HG02840 (cell line): ENCODE results near the gene CIAO2B.

ENCODE experiments used
- ATAC-seq: cut with Tn5 transposase; IDR thresholded peaks from one replicate; pipeline ENCODE4 v1.9.1; 2021; ENCODE audit warnings: mild to moderate bottlenecking, moderate library complexity, moderate number of reproducible peaks; ENCODE audit not compliant: unreplicated experiment, low FRiP score

The CIAO2B gene

DNA sequence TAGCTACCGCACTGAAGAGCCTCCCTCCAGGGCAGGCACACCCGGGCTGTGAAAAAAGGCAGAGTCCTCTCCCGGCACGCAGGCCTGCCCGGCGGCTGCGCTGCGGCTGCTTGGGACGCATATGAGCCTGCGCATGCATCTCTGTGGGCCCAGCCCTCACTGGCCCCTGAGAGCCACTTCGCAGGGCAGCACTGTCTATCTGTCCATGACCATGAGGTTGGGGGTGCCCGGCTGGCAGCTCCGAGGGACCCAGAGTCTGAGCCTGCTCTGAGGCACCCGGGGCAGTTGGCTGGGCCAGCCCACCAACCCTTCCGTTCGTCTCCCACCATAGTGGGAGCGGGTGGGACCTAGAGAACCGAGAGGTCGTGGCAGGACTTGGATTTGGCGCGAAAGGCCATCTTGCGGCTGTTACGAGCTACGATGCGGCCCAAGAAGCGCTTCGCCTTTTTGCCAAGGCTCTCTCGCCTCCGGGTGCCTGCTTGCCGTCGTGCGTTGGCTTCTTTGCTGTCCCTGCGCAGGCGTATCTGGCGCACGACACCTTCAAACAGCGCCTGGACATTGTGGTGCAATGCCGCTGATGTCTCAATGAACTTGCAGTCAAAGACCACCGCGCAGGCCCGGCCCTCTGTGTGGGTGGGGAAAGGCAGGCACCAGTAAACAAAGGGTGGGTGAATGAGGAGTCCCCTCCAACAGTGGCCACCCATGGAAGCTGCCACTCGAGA lies 12.3 kb downstream of the CIAO2B start:
- no peak for ATAC-seq

DNA sequence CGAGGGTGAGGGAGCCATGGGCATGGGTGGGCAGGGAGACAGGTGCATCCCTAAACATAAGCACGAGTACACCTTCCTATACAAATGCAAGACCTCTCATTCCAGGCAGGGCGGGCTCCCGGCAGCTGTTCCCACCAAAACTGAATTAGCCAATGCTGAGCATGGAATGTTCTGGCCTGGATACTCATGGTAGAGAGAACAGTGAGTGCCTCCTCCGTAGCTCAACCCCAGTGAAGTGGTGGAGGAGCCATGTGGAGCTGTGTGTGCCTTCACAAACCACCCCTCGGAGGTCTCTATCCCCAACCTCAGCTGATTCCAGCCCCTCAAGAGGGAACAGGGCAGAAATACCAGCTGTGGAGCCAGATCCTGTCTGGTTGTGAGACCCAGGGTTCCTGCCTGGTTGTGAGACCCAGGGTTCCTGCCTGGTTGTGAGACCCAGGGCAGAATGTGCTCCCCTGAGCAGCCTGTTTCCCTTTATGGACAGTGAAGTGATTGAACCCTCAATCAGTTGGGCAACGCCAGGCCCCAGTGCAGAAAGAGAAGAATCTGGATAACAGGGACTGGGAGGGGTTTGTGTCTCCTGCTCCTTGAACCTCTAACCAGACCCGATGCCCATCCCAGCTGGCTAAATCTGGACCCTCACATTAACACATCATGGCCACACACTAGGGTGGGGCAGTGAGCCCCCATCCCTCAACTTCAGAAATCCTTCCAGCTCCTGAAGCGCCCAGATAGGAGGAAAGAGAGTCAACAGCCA lies 13.1 kb downstream of the CIAO2B start:
- ATAC-seq: no peak

DNA sequence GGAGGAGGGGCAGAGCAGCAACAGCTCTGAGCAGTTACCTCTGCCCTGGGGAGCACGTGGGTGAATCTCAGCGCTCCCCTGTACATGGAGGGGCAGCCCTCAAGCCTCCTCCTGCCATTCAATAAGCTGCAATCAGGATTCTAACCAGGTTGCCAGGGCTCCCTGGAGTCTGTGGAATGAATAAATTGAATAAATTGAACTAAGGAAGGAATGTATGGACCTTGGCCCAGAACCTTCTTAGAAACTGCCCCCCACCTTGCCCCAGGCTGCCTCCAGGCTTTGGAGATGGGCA lies 14.0 kb downstream of the CIAO2B start:
- ATAC-seq: no peak

DNA sequence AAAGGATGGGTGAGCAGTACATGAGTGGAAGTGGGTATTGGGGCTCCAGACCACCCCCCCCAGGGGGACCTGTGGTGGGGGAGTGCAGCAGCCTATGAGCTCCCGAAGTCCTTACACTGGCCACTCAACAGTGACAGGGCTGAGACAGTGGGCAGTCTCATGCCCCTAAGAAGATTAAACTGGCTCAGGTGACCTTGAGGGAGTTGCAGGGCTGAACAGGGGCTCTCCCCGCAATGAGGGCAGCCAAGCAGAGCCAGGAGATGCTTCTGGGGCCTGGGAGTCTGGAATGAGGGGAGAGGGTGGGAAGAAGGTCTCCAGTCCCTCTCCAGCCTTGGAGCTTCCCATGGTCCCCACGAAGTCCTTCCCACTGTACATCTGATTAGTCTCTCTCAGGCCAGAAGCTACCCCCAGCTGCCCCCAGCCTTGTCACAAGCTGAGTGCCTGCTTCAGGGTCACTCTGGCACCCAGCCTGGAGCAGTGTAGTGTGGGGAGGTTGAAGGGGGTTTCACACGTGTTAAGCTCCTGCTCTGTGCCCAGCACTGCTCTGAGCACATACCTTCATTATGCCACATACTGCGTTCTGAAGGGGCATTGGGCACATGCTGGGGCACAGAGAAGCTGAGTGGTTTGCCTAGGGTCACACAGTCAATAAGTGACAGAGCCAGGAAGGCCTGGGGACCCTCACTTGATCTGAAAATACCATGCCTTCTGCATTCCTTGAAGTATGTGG lies 14.5 kb downstream of the CIAO2B start:
- no peak for ATAC-seq

DNA sequence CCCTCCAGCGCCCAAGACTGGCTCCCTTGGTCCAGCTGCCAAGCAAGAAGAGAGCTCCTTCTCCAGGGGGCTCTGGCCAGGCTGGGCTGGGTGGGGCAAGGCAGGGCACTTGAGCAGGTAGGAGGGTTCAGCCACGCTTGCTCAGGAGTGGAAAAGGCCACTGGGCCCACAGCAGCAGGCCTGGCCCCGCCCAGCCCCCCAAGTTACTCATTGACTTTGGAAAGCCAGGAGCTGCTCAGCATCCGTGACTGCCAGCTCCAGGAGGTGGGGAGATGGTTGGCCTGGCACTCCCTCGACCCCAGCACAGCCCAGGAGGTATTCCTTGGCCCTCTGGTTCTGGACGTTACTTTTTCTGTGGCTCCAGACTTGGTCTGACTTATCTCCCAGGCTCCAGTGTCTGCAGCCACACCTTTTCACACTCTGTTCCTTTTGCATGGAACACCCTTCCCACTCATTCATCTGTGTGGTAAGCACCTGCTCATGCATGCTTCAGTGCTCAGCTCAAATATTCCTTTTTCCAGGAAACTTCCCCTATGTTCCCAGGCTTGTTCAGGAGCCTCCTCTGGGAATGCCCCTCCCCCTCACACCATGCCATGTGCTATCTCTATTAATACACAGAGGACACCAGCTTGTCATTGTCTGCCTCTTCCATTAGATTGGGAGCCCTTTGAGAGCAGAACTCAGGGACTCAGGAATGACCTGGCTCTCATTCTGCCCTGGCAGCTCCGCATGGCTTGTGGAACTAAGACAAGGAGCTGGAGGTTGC lies 15.2 kb downstream of the CIAO2B start, which contains the start of gene CDH16:
Gene CDH16 (minus strand): TSS at position 83 of the 766 bp plus-strand sequence. CDS start 820 bp downstream, outside the sequence.
- no peak for ATAC-seq

DNA sequence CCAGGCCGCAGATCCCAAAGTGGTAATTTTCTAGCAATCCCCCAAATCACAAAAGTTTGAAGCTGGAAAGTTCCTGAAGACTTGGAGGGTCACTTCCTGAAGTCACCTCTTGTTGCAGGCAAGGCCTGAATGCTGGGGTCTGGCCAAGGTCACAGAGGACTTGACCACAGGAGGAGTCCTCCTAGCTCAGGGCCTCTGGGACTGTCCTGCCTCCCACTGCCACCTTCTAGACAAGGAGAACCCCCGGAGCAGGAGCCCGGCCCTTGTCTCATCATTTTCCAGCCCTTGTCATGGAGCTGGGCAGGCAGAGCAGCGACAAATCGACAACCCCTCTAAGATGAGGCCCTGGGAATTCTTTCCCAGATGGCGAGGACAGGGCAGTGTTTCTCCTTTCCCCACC lies 15.8 kb downstream of the CIAO2B start:
- ATAC-seq: no peak

DNA sequence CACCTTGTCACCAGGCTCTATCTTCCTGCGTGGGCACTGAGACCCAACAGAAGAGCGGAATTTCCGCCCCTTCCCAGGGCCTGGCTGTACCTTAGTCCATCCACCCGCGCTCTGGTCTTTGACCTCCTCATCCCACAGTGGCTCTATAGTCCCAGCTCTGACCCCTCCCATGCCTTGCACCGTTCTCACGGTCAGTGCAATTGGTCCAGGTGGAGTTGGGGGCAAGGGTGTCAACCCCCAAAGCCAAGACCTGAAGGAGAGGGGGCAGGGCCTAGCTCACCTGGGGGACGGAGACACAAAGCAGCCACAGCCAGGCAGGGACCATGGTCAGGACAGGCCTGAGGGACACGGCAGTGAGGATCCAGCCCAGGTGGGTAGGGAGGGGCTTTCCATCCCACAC lies 16.5 kb downstream of the CIAO2B start:
- ATAC-seq: no peak

DNA sequence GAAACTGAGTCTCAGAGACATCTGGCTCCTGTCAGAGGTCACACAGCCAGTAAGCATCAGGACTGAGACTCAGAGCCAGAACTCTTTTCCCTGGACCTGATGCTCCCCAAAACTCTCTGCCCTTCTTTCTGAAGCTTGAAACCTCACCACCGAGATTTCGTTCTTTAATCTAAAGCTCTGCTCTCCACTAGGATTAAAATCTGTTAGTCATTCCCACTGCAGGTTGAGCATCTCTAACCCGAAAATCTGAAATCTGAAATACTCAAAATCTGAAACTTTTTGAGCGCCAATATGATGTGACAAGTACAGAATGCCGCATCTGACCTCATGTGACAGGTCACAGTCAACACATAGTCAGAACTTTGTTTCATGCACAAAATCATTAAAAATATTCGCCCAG lies 17.7 kb downstream of the CIAO2B start:
- ATAC-seq: no peak

DNA sequence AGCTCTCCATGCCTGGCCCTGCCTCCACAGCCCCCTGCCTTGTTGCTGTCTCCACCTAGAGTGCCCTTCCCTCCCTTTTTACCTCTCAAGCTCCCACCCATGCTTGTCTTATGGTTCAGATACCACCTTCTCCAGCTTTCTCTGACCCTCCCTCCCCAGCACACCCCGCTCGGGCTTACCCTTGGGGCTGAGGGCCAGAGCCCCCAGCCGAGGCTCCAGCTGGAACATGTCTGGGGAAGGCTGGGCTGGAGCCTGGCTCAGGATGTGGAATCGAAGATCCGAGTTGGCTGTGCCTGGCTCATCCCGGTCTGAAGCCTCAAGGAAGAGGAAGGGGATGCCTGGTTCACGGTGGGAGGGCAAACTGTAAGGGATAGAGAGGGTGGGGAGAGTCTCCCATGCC lies 19.2 kb downstream of the CIAO2B start:
- no peak for ATAC-seq

DNA sequence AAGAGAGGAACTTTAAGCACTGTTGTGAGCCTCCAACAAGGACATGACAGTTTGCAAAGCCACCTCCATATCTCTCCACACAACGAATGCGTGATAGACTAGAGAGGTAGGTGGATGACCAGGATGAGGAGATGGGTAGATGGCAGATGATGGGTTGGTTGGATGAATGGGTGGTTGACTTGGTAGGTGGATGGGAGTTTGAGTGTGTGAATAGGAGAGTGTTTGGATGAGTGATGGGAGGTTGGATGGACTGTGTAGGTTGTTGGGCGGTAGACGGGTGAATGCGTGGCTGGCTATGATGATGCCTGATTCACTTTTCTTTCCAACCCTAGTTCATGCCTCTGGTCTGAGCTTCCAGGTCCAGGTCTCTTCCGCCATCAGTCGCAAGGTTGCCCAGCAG lies 19.7 kb downstream of the CIAO2B start:
- ATAC-seq: no peak

DNA sequence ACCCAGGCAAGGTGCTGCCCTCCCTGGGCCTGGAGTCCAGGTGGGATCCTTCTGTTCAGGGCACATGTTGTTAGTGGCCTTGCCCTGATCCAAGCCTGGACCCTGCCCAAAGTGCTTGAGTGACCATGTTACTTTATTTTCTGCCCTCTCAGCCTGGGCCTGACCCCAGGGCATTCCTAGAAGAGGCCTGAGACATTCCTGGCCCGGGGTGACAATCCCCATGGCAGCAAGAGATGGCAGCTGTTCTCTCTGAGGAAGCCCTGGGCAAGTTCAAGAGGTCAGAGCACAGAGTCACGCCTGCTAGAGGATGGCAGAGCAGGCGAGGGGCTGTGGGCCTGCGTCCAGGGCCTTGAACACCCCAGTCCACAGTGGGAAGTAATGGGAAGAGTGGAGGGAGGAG lies 20.5 kb downstream of the CIAO2B start:
- ATAC-seq: no peak

DNA sequence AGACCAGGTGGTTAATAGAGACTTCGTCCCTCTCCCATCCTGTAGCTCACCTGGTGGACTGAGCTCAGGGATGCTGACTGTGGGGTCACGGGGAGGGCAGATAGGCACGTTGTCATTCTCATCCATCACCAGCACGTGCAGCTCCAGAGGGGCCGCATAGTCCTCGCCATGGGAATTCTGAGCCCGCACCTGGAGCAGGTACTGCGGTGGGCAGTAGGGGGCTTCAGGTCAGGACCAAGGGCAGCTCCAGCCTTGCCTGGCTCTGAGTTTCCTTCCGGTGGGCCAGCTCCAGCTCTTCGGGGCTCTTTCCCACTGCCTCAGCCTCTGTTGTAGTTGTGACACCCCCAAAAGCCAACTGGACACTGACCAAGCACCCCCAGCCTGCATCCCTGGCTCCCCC lies 21.1 kb downstream of the CIAO2B start:
- ATAC-seq: no peak

DNA sequence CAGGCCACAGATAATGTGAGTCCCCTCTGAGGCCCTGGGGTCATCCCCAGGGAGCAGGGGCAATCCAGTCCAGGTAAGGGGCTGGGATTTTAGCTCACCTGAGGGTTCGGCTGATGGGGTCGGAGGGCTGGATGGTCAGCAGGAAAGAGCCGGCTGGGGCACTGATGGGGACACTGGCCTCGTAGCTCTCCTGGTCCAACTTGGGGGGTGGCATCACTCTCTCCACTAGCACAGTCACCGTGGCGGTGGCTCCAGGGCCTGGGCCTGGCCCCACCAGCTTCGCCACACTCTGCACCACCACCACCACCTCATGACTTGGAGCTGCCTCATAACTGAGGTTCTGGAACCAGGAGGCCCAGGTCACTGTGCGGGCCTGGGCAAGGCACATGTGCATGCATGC lies 22.4 kb downstream of the CIAO2B start:
- no peak for ATAC-seq

DNA sequence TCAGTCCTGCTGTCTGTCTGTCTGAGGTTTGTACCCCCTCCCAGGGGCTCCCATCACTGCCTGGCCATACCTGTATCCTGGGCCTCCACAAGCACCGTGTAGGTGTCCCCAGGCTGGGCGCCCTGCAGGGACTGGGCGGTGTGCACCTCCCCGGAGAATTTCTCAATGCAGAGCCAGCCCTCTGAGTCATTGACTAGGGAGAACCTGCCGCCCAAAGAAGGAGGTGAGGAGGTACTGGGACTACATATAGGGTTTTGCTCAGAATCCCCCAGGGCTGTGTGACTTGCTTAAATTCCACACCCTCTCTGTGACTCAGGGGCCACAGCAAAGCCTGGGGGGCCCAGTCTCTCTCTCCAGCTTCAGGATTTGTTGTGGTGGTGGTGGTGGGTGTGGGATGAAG lies 23.1 kb downstream of the CIAO2B start:
- no peak for ATAC-seq

DNA sequence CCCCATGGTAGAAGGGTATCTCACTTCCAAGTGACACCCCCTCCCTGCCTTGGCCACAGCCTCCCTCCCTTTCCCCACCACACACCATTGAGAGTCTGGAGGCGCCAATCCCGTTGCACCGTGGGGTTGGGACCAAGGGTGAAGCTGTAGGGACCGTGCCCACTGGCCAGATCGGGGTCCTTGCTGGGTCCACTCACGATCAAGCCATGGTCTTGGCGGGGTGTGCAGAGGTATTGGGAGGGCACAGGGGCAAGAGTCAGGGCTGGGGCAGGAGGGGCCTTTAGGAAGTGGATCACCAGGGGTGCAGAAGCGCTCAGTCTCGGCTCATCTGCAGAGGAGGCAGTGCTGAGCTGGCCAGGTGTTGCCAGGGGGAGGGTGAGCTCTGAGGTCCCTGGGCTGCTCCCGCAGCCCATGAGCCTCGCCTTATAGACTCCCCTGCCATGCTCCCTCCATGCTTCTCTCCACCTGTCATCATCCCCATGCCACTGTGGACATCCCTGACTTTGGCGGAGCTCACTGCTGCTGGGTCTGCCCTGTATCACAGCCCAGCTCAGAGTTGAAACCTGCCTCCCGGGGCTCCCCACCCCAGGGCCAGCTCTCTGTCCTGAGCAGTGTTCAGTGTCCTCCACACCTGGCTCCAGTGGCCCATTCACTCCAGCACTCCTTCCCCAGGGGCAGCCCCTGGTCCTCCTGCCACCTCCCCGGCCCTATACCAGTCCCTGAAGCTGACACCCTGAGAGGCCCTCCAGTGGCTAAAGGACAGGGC lies 23.8 kb downstream of the CIAO2B start:
- ATAC-seq: no peak

DNA sequence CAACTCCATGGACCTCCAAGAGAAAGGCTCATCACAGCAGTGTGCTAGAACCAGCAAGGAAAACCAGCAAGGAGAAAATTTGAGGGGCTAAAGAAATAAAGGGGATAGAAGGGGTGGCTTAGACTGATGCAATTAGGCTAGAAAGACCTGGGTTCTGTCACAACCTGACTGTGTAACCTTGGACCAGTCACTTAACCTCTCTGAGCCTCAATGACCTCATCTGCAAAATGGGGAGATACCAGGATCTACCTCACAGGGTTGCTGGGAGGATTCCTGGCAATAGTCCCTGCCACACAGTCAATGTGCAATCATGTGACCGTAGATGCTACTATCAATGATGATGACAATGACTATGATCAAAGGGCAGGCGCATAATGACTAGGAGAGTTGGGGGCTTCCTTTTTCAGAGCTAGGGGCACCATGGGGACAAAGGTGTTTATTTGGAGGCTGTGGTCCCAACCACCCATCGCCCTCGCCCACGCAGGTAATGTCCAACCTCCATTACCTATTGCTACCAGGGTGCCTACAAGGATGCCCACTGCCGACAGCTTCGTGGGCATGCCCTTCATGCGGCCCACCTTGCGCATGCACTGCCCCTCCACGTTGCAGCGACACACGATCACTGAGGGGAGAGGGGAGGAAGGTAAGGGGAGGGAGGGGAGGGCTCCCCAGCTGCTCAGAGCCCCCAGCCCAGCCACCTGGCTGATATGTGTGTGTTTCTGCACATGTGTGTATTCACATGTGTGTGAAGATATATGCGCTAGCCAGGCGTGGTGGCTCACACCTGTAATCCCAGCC lies 25.2 kb downstream of the CIAO2B start:
- ATAC-seq: no peak

DNA sequence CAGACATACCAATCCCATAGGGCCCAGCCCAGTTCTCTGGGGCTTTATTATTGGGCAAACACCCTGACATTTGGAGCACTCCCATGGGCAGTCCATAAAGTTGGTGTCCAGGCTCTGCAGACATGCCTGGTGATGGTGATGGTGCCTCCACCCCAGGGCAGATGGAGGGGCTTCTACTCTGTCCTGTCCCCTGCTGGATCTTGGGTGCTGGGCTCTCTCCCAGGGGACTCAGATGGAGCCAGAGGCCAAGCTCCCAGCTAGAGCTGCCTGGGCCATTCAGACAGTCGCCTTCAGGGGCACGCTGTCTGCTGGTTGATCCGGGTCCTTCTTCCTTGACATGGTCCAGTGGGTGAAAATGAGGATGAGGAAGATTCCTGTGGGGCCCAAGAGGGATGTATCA lies 26.1 kb downstream of the CIAO2B start:
- ATAC-seq: no peak

DNA sequence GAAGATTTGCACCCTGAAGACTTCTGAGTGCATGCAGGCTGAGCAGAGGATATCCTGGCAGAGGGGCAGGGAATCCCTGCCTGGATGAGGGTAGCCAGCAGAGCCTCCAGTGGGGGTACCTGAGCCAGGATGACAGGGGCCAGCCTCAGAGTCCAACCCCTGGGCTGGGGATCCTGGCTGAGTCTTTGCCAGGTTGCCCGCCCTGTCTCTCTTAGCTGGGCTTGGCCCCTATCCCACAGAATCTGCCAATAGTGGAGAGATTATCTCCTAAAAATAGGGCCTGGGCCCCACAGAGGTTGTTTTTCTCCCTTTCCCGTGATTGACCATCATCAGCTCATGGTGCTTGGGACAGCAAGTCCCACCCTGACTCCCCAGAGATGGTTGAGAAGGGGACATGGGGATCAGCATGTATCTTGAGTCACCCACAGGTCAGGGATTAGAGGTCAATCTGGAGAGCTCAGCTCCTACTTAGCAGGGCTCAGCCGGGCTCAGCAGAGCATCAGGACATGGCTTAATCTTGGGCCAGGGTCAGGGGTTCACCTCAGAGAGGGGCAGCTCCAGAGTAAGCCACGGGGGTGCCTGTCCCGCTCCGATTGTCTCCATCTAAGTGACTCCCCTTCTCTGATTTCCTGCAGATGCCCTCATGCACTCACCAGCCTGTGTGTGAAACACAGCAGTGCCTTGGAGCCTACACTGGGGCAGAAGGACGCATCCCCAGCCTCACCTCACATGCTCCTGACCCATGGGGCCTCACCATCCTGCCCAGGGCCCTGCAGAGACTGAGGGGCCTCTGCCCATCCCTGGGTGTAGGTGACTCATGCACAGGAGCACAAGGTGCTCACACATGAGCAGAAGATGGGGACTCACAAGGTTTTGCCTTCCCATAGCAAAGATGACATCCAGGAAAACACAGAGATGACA lies 27.0 kb downstream of the CIAO2B start:
- ATAC-seq: no peak
